ENCODE data around the gene CAB39. TPM values are rescaled to one million over a fixed set of nuclear protein-coding genes. Genes with fewer than 3 reads are reported as not detected.
A peak's percentile ranks its signal among the peaks of the same experiment; 100 is the strongest.

Gene CAB39
- total RNA-seq, 4 donors from 2014 or later = 70.8 to 97.6 (median 87.4) TPM

GRCh38 chr2:230690439-230690838 is 22.2 kb upstream of the CAB39 start:
- Histone ChIP-seq H3K9me3 (no peaks in the 10 kb centered on the region), H3K36me3 (no peaks in the 10 kb centered on the region), H3K4me3 (replicated peaks in 1 of 3) (no peak overlapping the region), H3K27ac (peak overlapping the region in 1 of 3 donors; percentile 63), H3K27me3 (no peaks in the 10 kb centered on the region), H3K4me1 (peaks cover 10 to 20% of the 10 kb centered on the region in 2 donors)
- 38 to 55% methylated on average over 9 of the region's 9 CpGs for WGBS, 2 donors
- no peak for TF ChIP-seq POLR2A (IDR thresholded peaks at IDR 0.05)
- TF ChIP-seq CTCF (IDR thresholded peaks at IDR 0.05) = no peak
- intact Hi-C loops (cut with DNase I) = no loop called here
- peak; percentile 100 for DNase-seq

- no peak for TF ChIP-seq POLR2A (IDR thresholded peaks at IDR 0.05)
- no peak for TF ChIP-seq CTCF (IDR thresholded peaks at IDR 0.05)
- Histone ChIP-seq H3K4me3 (replicated peaks in 1 of 3) (no peak overlapping the region), H3K36me3 (no peaks in the 10 kb centered on the region), H3K9me3 (no peaks in the 10 kb centered on the region), H3K4me1 (peaks cover 14 to 25% of the 10 kb centered on the region in 2 donors), H3K27ac (peak overlapping the region in 1 of 3 donors; percentile 63), H3K27me3 (no peaks in the 10 kb centered on the region)
- 37 to 42% methylated on average over 4 of the region's 4 CpGs for WGBS, 2 donors
- intact Hi-C loops (cut with DNase I) = no loop called here
- DNase-seq = peak in 1 of 2 donors; percentile 42
These were observed 21.5 kb upstream of the CAB39 start for GRCh38 chr2:230691005-230691647.

GRCh38 chr2:230692760-230693159 is 19.9 kb upstream of the CAB39 start:
- H3K4me1 ChIP-seq = peaks cover 24 to 30% of the 10 kb centered on the region in 2 donors
- TF ChIP-seq POLR2A (IDR thresholded peaks at IDR 0.05) = no peak
- TF ChIP-seq CTCF (IDR thresholded peaks at IDR 0.05) = no peak
- intact Hi-C loops (cut with DNase I) = no loop called here

GRCh38 chr2:230693411-230693810 is 19.2 kb upstream of the CAB39 start:
- WGBS, 2 donors = 94 to 98% methylated on average over 6 of the region's 6 CpGs
- TF ChIP-seq POLR2A (IDR thresholded peaks at IDR 0.05) = no peak
- TF ChIP-seq CTCF (IDR thresholded peaks at IDR 0.05) = no peak
- intact Hi-C loops (cut with DNase I) = no loop called here
- no peaks in the 10 kb centered on the region for H3K36me3 ChIP-seq
- H3K9me3 ChIP-seq = no peaks in the 10 kb centered on the region
- no peak overlapping the region for H3K4me3 ChIP-seq (replicated peaks in 1 of 3)
- H3K27ac ChIP-seq = no peak overlapping the region
- H3K27me3 ChIP-seq = no peaks in the 10 kb centered on the region
- DNase-seq = no peak
- peaks cover 24 to 30% of the 10 kb centered on the region in 2 donors for H3K4me1 ChIP-seq

More at GRCh38 chr2:230692760-230693159, 19.9 kb upstream of the CAB39 start:
- 95 to 97% methylated on average over 2 of the region's 2 CpGs for WGBS, 2 donors
- Histone ChIP-seq H3K4me3 (replicated peaks in 1 of 3) (no peak overlapping the region), H3K27ac (no peak overlapping the region), H3K9me3 (no peaks in the 10 kb centered on the region), H3K27me3 (no peaks in the 10 kb centered on the region), H3K36me3 (no peaks in the 10 kb centered on the region)
- no peak for DNase-seq

- Histone ChIP-seq H3K27me3 (no peaks in the 10 kb centered on the region), H3K4me1 (peaks cover 24 to 30% of the 10 kb centered on the region in 2 donors), H3K27ac (no peak overlapping the region), H3K36me3 (no peaks in the 10 kb centered on the region), H3K9me3 (no peaks in the 10 kb centered on the region), H3K4me3 (replicated peaks in 1 of 3) (no peak overlapping the region)
- intact Hi-C loops (cut with DNase I) = no loop called here
- 83 to 86% methylated on average over 3 of the region's 3 CpGs for WGBS, 2 donors
- TF ChIP-seq POLR2A (IDR thresholded peaks at IDR 0.05) (no peak), CTCF (IDR thresholded peaks at IDR 0.05) (no peak)
- no peak for DNase-seq
These were observed 18.4 kb upstream of the CAB39 start for GRCh38 chr2:230694241-230694640.
